Vagina (tissue), 2 donors: ENCODE results near the gene MATK.

Experiments
- CTCF ChIP-seq, 3 experiments: fragments of 450-650 bp in 2 of 3; fragments of 200-600 bp in 1 of 3; sonication (generic) in 1 of 3; IDR thresholded peaks; one replicate each; pipeline ENCODE4 v1.5.1; 2017 to 2019; ENCODE audit warnings: antibody characterized with exemption in 3 of 3, mild to moderate bottlenecking in 2 of 3, moderate library complexity in 2 of 3
- POLR2A ChIP-seq, 2 donors: fragments of 450-650 bp; IDR thresholded peaks; one replicate each; pipeline ENCODE4 v1.6.1; 2017; ENCODE audit warnings: antibody characterized with exemption in 2 of 2, mild to moderate bottlenecking in 2 of 2, moderate library complexity in 2 of 2

DNA sequence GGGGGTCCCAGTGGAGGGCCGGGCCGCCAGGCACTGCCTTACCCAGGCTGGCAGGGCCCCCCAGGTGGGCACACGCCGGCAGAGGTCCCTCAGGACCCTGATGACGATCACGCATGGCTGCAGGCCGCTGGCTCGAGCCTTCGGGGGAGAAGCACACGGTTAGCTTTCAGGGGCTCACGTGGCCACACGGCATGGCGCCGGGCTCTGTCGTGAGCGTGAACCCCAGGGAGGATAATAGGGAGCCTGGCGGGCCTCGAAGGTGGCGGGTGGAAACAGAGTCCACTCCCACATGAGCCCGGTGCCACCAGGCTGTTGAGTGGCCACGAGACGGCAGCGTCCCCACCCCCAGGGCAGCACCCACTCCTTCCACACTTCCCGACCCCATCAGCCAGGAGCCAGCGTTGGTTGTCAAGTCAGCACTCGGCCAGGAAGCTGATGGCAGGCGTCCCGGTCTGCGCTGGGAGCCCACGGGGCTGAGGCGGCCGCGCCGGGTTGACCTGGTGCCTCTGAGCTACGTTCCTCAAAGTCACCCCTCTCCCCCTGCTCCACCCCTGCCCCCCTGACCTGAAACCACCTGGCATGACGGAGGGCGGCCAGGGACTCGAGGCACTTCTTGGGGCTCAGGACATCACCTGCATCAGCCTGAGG lies 24.7 kb upstream of the MATK start:
- TF ChIP-seq CTCF (IDR thresholded peaks at IDR 0.05) (no peak), POLR2A (IDR thresholded peaks at IDR 0.05) (no peak)
